Loucy (cell line): ENCODE measurements around the gene ASPG.

Experiments used
- H2AFZ ChIP-seq: fragments of 200-600 bp; sonication (generic); 2 replicates; pipeline ENCODE4 v1.6.0; 2016; ENCODE audit warnings: antibody characterized with exemption, mild to moderate bottlenecking, low read length, moderate library complexity
- H3F3A ChIP-seq: fragments of 200-600 bp; 2 replicates; pipeline ENCODE4 v1.6.0; 2016; ENCODE audit warnings: antibody characterized with exemption, low read depth, mild to moderate bottlenecking
- H3K27me3 ChIP-seq: fragments of 200-600 bp; sonication (generic); 2 replicates; pipeline ENCODE4 v1.6.1; 2014; ENCODE audit warnings: low read length, mild to moderate bottlenecking; ENCODE audit not compliant: insufficient read depth, poor library complexity, severe bottlenecking
- H3K36me3 ChIP-seq: fragments of 200-600 bp; sonication (generic); 2 replicates; pipeline ENCODE4 v1.6.1; 2016; ENCODE audit warnings: low read length; ENCODE audit not compliant: insufficient read depth
- H3K4me1 ChIP-seq: fragments of 200-600 bp; sonication (generic); 2 replicates; pipeline ENCODE4 v1.5.1; 2014; ENCODE audit warnings: low read length, mild to moderate bottlenecking; ENCODE audit not compliant: insufficient read depth, poor library complexity, severe bottlenecking
- H3K4me2 ChIP-seq: fragments of 200-600 bp; sonication (generic); 2 replicates; pipeline ENCODE4 v1.6.0; 2014; ENCODE audit warnings: antibody characterized with exemption, low read length, low read depth, mild to moderate bottlenecking; ENCODE audit not compliant: poor library complexity, severe bottlenecking
- H3K4me3 ChIP-seq: fragments of 200-600 bp; sonication (generic); 2 replicates; pipeline ENCODE4 v1.5.1; 2014; ENCODE audit warnings: low read length, mild to moderate bottlenecking, mixed read lengths; ENCODE audit not compliant: poor library complexity, severe bottlenecking
- H3K79me2 ChIP-seq: fragments of 200-600 bp; sonication (generic); 2 replicates; pipeline ENCODE4 v1.6.1; 2014; ENCODE audit warnings: low read length; ENCODE audit not compliant: insufficient read depth
- H3K9ac ChIP-seq: fragments of 200-600 bp; sonication (generic); 2 replicates; pipeline ENCODE4 v1.6.0; 2014; ENCODE audit warnings: mild to moderate bottlenecking, low read depth, low read length, moderate library complexity; ENCODE audit not compliant: poor library complexity, severe bottlenecking
- H3K9me2 ChIP-seq: fragments of 200-600 bp; sonication (generic); replicated peaks from 2 replicates; pipeline ENCODE4 v1.6.1; 2016; ENCODE audit warnings: low read depth, low read length, mixed read lengths
- H3K9me3 ChIP-seq: fragments of 200-600 bp; sonication (generic); 2 replicates; pipeline ENCODE4 v1.6.1; 2014; ENCODE audit warnings: mild to moderate bottlenecking, antibody characterized with exemption, low read length, low read depth; ENCODE audit not compliant: insufficient read depth
- H4K20me1 ChIP-seq: fragments of 200-600 bp; sonication (generic); 2 replicates; pipeline ENCODE4 v1.6.0; 2014; ENCODE audit warnings: antibody characterized with exemption, low read length, mild to moderate bottlenecking; ENCODE audit not compliant: insufficient read depth, poor library complexity, severe bottlenecking
- CTCF ChIP-seq: fragments of 200-600 bp; sonication (generic); conservative IDR thresholded peaks from 2 replicates; pipeline ENCODE4 v1.5.1; 2014; ENCODE audit warnings: mild to moderate bottlenecking, antibody characterized with exemption, low read length
- EZH2phosphoT487 ChIP-seq: fragments of 200-600 bp; IDR thresholded peaks from 2 replicates; pipeline ENCODE4 v1.6.1; 2018; ENCODE audit warnings: antibody characterized with exemption, mild to moderate bottlenecking, moderate library complexity, borderline replicate concordance

ASPG gene

GRCh38 chr14:104094709-104095425 is 9.4 kb downstream of the ASPG start:
- Histone ChIP-seq H3F3A (no peaks in the 10 kb centered on the region), H2AFZ (peak overlapping the region; percentile 88)
- TF ChIP-seq CTCF, result peak; percentile 80
- no peak for TF ChIP-seq EZH2phosphoT487

GRCh38 chr14:104095426-104096310 is 10.2 kb downstream of the ASPG start:
- no peak overlapping the region for H3K4me3 ChIP-seq
- H3K36me3 ChIP-seq, result no peaks in the 10 kb centered on the region
- H3F3A ChIP-seq, result no peaks in the 10 kb centered on the region
- H4K20me1 ChIP-seq, result no peaks in the 10 kb centered on the region
- no peaks in the 10 kb centered on the region for H3K79me2 ChIP-seq
- no peaks in the 10 kb centered on the region for H3K4me1 ChIP-seq
- H3K9me2 ChIP-seq, result no peaks in the 10 kb centered on the region
- no peak overlapping the region for H3K4me2 ChIP-seq
- no peaks in the 10 kb centered on the region for H3K27me3 ChIP-seq
- H3K9ac ChIP-seq, result no peak overlapping the region
- no peak for TF ChIP-seq EZH2phosphoT487
- TF ChIP-seq CTCF, result no peak
- no peak overlapping the region for H2AFZ ChIP-seq
- H3K9me3 ChIP-seq, result no peaks in the 10 kb centered on the region

More at GRCh38 chr14:104094709-104095425, 9.4 kb downstream of the ASPG start:
- Histone ChIP-seq H3K9ac (no peak overlapping the region), H3K9me2 (no peaks in the 10 kb centered on the region), H3K4me3 (no peak overlapping the region), H3K79me2 (no peaks in the 10 kb centered on the region), H3K9me3 (no peaks in the 10 kb centered on the region), H3K4me2 (no peak overlapping the region), H4K20me1 (no peaks in the 10 kb centered on the region), H3K27me3 (no peaks in the 10 kb centered on the region), H3K36me3 (no peaks in the 10 kb centered on the region), H3K4me1 (no peaks in the 10 kb centered on the region)

- Histone ChIP-seq H3F3A (no peaks in the 10 kb centered on the region), H3K79me2 (no peaks in the 10 kb centered on the region), H3K4me2 (no peak overlapping the region), H3K36me3 (no peaks in the 10 kb centered on the region), H3K4me3 (no peak overlapping the region), H4K20me1 (no peaks in the 10 kb centered on the region), H3K4me1 (no peaks in the 10 kb centered on the region), H3K27me3 (no peaks in the 10 kb centered on the region), H3K9me2 (no peaks in the 10 kb centered on the region), H2AFZ (no peak overlapping the region), H3K9ac (no peak overlapping the region), H3K9me3 (no peaks in the 10 kb centered on the region)
- TF ChIP-seq CTCF (no peak), EZH2phosphoT487 (no peak)
Measured at GRCh38 chr14:104096318-104096717, 10.8 kb downstream of the ASPG start.
